Activated naive CD4-positive, alpha-beta T cell treated with anti-CD3 and anti-CD28 coated beads, Interleukin-2, amount 50 U/mL, for 72 hours (primary cell): ENCODE measurements around the gene PLA2G7. TPM values are rescaled to one million over a fixed set of nuclear protein-coding genes. Genes with fewer than 3 reads are reported as not detected.

ENCODE experiments used
- ATAC-seq, 2 donors: fragments of 150-1000 bp; cut with Tn5 transposase; 2 replicates each; pipeline ENCODE4 v1.10.0; 2021; ENCODE audit warnings: mild to moderate bottlenecking in 2 of 2, moderate library complexity in 2 of 2
- DNase-seq, 2 donors: peaks; one replicate each; pipeline ENCODE4 v3.0.0; 2021 to 2022; ENCODE audit warnings: low spot score in 2 of 2
- H3K27ac Mint-ChIP-seq, 2 donors: one replicate each; pipeline ENCODE4 v1.8.0; 2022; ENCODE audit warnings: mild to moderate bottlenecking in 2 of 2, mixed read lengths in 2 of 2
- H3K36me3 Mint-ChIP-seq, 2 donors: one replicate each; pipeline ENCODE4 v1.8.0; 2022; ENCODE audit warnings: mixed read lengths in 2 of 2
- H3K9me3 Mint-ChIP-seq, 2 donors: one replicate each; pipeline ENCODE4 v1.8.0; 2022; ENCODE audit warnings: mixed read lengths in 2 of 2
- total RNA-seq, 2 donors: library from RNA; stranded (reverse); gene quantifications; one replicate each; pipeline ENCODE4 v1.2.3, GENCODE V29; 2022

PLA2G7 gene
- total RNA-seq, 2 donors from 2014 or later, result not detected

DNA sequence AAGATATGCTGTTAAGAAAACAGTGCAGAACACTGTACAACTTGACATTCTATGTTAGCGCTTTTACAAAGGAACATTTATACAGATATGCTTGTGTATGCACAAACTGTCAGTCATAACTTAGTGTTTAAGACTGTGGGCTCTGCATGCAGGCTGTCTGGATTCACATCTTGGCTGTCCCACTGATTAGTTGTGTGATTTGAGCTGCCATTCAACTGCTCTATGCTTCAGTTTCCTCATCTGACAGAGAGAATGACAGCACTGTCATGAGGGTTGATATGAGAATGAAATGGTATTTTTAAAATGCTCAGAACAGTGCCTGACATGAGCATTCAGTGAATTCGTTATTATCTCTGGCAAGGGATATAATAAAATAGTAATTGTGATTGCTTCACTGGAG is 73.7 kb downstream of the PLA2G7 start:
- ATAC-seq, result no peak
- Mint-ChIP-seq H3K27ac (no peak overlapping the region), H3K9me3 (no peaks in the 10 kb centered on the region), H3K36me3 (no peaks in the 10 kb centered on the region)
- no peak for DNase-seq

DNA sequence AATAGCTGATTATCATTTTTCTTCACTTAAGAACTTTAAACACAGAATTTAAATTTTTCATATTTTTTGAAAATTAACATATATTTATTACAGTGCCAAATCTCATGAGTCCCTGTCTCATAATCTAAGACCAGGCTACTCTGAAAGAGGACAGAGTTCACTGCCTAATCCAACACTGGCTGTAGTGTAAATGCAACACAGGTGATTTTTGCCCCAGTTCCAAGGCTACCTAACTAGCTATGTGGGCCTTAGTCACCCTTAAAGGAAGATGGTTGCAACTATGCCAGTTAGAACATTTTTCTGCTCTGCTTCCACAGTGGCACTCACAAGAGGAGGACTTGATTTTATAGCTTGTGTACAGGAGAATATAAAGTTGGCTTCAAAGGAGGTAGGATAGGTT is 77.5 kb downstream of the PLA2G7 start:
- peaks cover 0 to 5% of the 10 kb centered on the region in 2 donors for H3K36me3 Mint-ChIP-seq
- ATAC-seq, result no peak
- DNase-seq, result no peak
- H3K27ac Mint-ChIP-seq, result no peak overlapping the region
- no peaks in the 10 kb centered on the region for H3K9me3 Mint-ChIP-seq

DNA sequence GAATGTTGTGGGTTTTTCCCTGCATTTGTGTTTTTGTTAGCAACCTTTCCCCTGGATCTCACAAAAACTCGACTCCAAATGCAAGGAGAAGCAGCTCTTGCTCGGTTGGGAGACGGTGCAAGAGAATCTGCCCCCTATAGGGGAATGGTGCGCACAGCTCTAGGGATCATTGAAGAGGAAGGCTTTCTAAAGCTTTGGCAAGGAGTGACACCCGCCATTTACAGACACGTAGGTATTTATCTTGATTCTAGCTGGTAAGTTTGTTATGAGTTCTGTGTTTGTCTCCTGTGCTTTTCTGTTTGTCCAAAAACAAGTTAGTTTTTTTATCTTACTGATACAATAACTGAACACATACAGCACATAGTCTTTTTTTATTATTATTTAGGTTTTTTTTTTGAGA is 79.4 kb downstream of the PLA2G7 start:
- Mint-ChIP-seq H3K27ac (no peak overlapping the region), H3K36me3 (peaks cover 0 to 5% of the 10 kb centered on the region in 2 donors), H3K9me3 (no peaks in the 10 kb centered on the region)
- ATAC-seq, result no peak
- no peak for DNase-seq

Other genes starting within 250 kb of the PLA2G7 start
- gene RCAN2, start 243.9 kb downstream of the PLA2G7 start, total RNA-seq, result under 1 TPM in 1 of 2 donors, not detected in 1; 0.74 TPM
- not detected for gene CYP39A1, start 82.6 kb downstream of the PLA2G7 start, total RNA-seq
- gene SLC25A27, start 82.4 kb downstream of the PLA2G7 start, total RNA-seq, result 1 to 10 TPM in 1 of 2 donors, under 1 TPM in 1; 0.64 to 1.9 TPM
- not detected for gene TDRD6, start 47.5 kb downstream of the PLA2G7 start, total RNA-seq
- gene ANKRD66, start 11.6 kb upstream of the PLA2G7 start, total RNA-seq, result not detected
- gene MEP1A, start 58.0 kb upstream of the PLA2G7 start, total RNA-seq, result not detected
- gene ADGRF5, start 186.6 kb upstream of the PLA2G7 start, total RNA-seq, result not detected